Activated CD4-positive, alpha-beta T cell treated with anti-CD3 and anti-CD28 coated beads, Interleukin-2, amount 10 ng/mL, durations not matched to agents 7 days and 5 days (primary cell): Measurements from ENCODE around the gene MASTL. TPM values are rescaled to one million over a fixed set of nuclear protein-coding genes. Genes with fewer than 3 reads are reported as not detected.

ENCODE experiments used
- CTCF ChIA-PET: fragments of 350-600 bp; sonication (Branson Sonifier 250); formaldehyde crosslinking; loops from one replicate; lab custom pipeline; 2021; ENCODE audit warnings: antibody characterized with exemption; lab: Charles Lee
- POLR2A ChIA-PET: fragments of 350-600 bp; sonication (Branson Sonifier 250); formaldehyde crosslinking; loops from one replicate; lab custom pipeline; 2021; ENCODE audit warnings: antibody characterized with exemption; lab: Charles Lee
- DNase-seq: peaks from one replicate; pipeline ENCODE4 v3.0.0-alpha.2; 2020
- H3K27ac Mint-ChIP-seq: one replicate; pipeline ENCODE4 v1.8.0; 2021; ENCODE audit warnings: mild to moderate bottlenecking, moderate library complexity, mixed read lengths
- H3K27me3 Mint-ChIP-seq: one replicate; pipeline ENCODE4 v1.8.0; 2021; ENCODE audit warnings: mixed read lengths
- H3K36me3 Mint-ChIP-seq: one replicate; pipeline ENCODE4 v1.8.0; 2021; ENCODE audit warnings: low read depth, mixed read lengths
- H3K4me1 Mint-ChIP-seq: one replicate; pipeline ENCODE4 v1.8.0; 2021; ENCODE audit warnings: mixed read lengths
- H3K4me3 Mint-ChIP-seq: one replicate; pipeline ENCODE4 v1.8.0; 2021; ENCODE audit warnings: mild to moderate bottlenecking, moderate library complexity, mixed read lengths
- H3K9me3 Mint-ChIP-seq: one replicate; pipeline ENCODE4 v1.8.0; 2021; ENCODE audit warnings: mixed read lengths
- total RNA-seq, 2 experiments: library from RNA; stranded (reverse); gene quantifications; one replicate each; pipeline ENCODE4 v1.2.3, GENCODE V29; 2021

Gene MASTL
- total RNA-seq, 2 experiments from 2014 or later: 32.3 to 38.4 TPM

DNA sequence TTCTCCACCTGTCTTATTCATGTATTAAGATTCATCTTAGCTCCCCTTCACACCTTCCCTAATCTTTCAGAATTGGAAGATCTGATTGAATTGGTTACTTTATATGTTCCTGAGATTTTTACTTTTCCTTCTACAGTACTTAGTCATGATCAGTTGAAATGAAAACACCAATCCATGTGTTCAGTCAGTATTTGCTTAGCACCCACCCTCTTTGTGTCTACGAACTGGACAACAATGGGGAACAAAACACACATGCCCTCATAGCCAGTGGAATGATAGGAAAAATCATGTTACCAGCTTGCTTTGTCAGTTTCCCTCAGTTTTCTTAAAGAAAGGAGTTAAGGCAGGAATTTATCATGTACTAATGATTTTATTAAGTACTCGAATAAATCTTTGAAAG lies 2.0 kb downstream of the MASTL start:
- Mint-ChIP-seq H3K4me1 (peaks cover 31% of the 10 kb centered on the region), H3K36me3 (peaks cover 57% of the 10 kb centered on the region), H3K4me3 (peak overlapping the region; percentile 93), H3K27me3 (no peaks in the 10 kb centered on the region), H3K27ac (peak overlapping the region; percentile 98), H3K9me3 (no peaks in the 10 kb centered on the region)
- ChIA-PET CTCF (interaction anchor here (1.0 to 1.5 kb wide), 3 partner anchors 12 to 39 kb away, joined by 3 to 4 read pairs (median 3); no protein-coding TSS in a partner anchor), POLR2A (no interaction called here)
- no peak for DNase-seq

DNA sequence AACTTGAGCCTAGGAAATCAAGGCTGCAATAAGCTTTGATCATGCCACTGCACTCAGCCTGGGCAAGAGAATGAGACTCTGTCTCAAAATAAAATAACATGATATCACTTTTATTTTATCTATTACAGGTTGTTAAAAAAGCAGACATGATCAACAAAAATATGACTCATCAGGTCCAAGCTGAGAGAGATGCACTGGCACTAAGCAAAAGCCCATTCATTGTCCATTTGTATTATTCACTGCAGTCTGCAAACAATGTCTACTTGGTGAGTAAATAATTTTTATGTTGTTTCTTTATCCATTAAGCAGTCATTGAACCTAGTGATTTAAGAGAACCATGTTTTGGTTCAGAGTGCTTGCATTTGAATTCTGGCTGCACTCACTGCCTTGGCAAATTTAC lies 3.3 kb downstream of the MASTL start:
- Mint-ChIP-seq H3K4me1 (peaks cover 21% of the 10 kb centered on the region), H3K27ac (peak overlapping the region; percentile 62), H3K36me3 (peaks cover 57% of the 10 kb centered on the region), H3K4me3 (peak overlapping the region; percentile 8), H3K9me3 (no peaks in the 10 kb centered on the region), H3K27me3 (no peaks in the 10 kb centered on the region)
- ChIA-PET CTCF (no interaction called here), POLR2A (no interaction called here)
- DNase-seq: no peak

- peaks cover 46% of the 10 kb centered on the region for H3K36me3 Mint-ChIP-seq
- ChIA-PET CTCF (interaction anchor here (0.6 to 2.2 kb wide), 2 partner anchors 15 to 840 kb away, joined by 5 to 9 read pairs; no protein-coding TSS in a partner anchor), POLR2A (no interaction called here)
- DNase-seq: no peak
- no peaks in the 10 kb centered on the region for H3K27me3 Mint-ChIP-seq
- no peak overlapping the region for H3K4me3 Mint-ChIP-seq
- H3K27ac Mint-ChIP-seq: no peak overlapping the region
- no peaks in the 10 kb centered on the region for H3K9me3 Mint-ChIP-seq
- H3K4me1 Mint-ChIP-seq: peaks cover 3% of the 10 kb centered on the region
Measured at GRCh38 chr10:27169849-27170248, 14.7 kb downstream of the MASTL start.

- Mint-ChIP-seq H3K27ac (no peak overlapping the region), H3K9me3 (no peaks in the 10 kb centered on the region), H3K27me3 (no peaks in the 10 kb centered on the region), H3K36me3 (peaks cover 22% of the 10 kb centered on the region), H3K4me3 (no peak overlapping the region), H3K4me1 (no peaks in the 10 kb centered on the region)
- ChIA-PET CTCF (interaction anchor here (1.5 kb wide), 1 partner anchor 14 kb away, joined by 4 read pairs; no protein-coding TSS in a partner anchor), POLR2A (no interaction called here)
- DNase-seq: no peak
Measured at GRCh38 chr10:27188259-27188658, 33.1 kb downstream of the MASTL start.

GRCh38 chr10:27188897-27189296 lies 33.7 kb downstream of the MASTL start:
- no peak overlapping the region for H3K4me3 Mint-ChIP-seq
- DNase-seq: no peak
- POLR2A ChIA-PET: no interaction called here
- CTCF ChIA-PET: interaction anchor here (1.5 kb wide), 1 partner anchor 15 kb away, joined by 4 read pairs; no protein-coding TSS in a partner anchor
- no peaks in the 10 kb centered on the region for H3K4me1 Mint-ChIP-seq
- no peak overlapping the region for H3K27ac Mint-ChIP-seq
- H3K27me3 Mint-ChIP-seq: no peaks in the 10 kb centered on the region
- no peaks in the 10 kb centered on the region for H3K9me3 Mint-ChIP-seq
- peaks cover 20% of the 10 kb centered on the region for H3K36me3 Mint-ChIP-seq

GRCh38 chr10:27190508-27190907 lies 35.4 kb downstream of the MASTL start:
- peaks cover 8% of the 10 kb centered on the region for H3K36me3 Mint-ChIP-seq
- no peak for DNase-seq
- no peaks in the 10 kb centered on the region for H3K4me1 Mint-ChIP-seq
- POLR2A ChIA-PET: no interaction called here
- H3K9me3 Mint-ChIP-seq: no peaks in the 10 kb centered on the region
- no peak overlapping the region for H3K4me3 Mint-ChIP-seq
- CTCF ChIA-PET: no interaction called here
- H3K27ac Mint-ChIP-seq: no peak overlapping the region
- H3K27me3 Mint-ChIP-seq: no peaks in the 10 kb centered on the region

DNA sequence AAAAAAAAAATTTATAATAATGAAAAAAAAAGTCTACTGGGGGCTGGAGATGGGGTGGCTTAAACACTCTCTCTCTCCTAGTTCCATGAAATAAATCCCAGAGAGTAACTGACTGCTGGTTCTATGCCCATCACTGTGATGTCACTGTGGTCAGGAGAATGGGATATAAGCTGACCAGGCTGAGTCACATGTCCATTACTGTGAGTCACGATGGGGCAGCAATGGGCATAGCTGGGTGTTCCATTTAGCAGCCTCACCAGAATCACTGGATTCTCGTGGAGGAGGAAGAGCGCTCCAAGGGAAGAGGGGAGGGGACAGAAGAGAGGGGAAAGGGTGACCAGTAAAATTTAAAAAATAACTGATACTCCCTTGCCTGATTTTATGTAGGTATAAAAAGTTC lies 37.1 kb downstream of the MASTL start:
- H3K36me3 Mint-ChIP-seq: peaks cover 4% of the 10 kb centered on the region
- no peaks in the 10 kb centered on the region for H3K27me3 Mint-ChIP-seq
- H3K27ac Mint-ChIP-seq: no peak overlapping the region
- POLR2A ChIA-PET: no interaction called here
- no peak for DNase-seq
- CTCF ChIA-PET: no interaction called here
- no peak overlapping the region for H3K4me3 Mint-ChIP-seq
- no peaks in the 10 kb centered on the region for H3K9me3 Mint-ChIP-seq
- H3K4me1 Mint-ChIP-seq: no peaks in the 10 kb centered on the region

DNA sequence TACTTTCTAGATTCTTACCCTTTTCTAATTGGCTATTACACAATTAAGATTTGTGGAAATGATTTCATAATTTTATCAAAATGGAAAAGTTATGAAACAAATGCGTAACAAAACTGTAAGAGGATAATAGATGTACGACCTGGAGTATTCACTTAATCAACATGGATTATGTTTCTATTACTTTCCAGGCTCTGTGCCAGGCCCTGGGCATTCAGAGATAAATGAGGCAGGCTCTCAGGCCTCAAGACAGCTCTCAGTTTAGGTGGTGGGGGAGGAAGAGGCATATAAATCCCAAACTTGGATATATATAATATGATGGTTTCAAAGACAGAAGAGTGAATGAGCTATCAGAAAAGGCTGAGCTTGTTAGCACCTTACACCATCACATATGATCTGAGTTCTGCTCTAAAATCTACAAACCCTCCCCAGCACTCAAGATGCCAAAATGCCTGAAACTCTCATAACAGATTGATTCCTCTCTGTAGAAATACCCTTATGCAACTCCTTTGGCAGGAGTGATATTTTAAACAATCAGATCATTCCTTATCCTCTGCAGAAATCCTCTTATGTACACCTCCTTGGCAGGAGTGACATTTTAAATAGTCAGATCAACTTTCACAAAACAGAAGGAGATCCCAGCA lies 42.9 kb downstream of the MASTL start:
- H3K27ac Mint-ChIP-seq: no peak overlapping the region

DNA sequence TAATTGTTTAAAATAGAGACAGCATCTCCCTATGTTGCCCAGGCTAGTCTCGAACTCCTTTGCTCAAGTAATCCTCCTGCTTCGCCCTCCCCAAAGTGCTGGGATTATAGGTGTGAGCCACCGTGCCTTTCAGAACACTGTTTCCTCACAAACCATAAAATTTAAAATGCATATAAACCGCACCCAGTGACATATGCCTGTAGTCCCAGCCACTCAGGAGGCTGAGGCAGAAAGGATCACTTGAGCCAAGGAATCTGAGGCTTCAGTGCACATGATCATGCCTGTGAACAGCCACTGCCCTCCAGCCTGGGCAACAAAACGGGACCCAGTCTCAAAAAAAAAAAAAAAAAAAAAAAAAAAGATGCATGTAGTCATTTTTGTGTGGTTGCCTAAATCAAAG lies 48.7 kb downstream of the MASTL start:
- no peaks in the 10 kb centered on the region for H3K27me3 Mint-ChIP-seq
- ChIA-PET CTCF (no interaction called here), POLR2A (no interaction called here)
- no peaks in the 10 kb centered on the region for H3K4me1 Mint-ChIP-seq
- no peak for DNase-seq
- H3K4me3 Mint-ChIP-seq: no peak overlapping the region
- H3K36me3 Mint-ChIP-seq: peaks cover 23% of the 10 kb centered on the region
- H3K27ac Mint-ChIP-seq: no peak overlapping the region
- no peaks in the 10 kb centered on the region for H3K9me3 Mint-ChIP-seq

More for the DNA sequence above, 42.9 kb downstream of the MASTL start:
- H3K9me3 Mint-ChIP-seq: no peaks in the 10 kb centered on the region
- H3K27me3 Mint-ChIP-seq: no peaks in the 10 kb centered on the region
- H3K4me3 Mint-ChIP-seq: no peak overlapping the region
- no peak for DNase-seq
- no peaks in the 10 kb centered on the region for H3K4me1 Mint-ChIP-seq
- POLR2A ChIA-PET: no interaction called here
- CTCF ChIA-PET: no interaction called here
- H3K36me3 Mint-ChIP-seq: peaks cover 11% of the 10 kb centered on the region

DNA sequence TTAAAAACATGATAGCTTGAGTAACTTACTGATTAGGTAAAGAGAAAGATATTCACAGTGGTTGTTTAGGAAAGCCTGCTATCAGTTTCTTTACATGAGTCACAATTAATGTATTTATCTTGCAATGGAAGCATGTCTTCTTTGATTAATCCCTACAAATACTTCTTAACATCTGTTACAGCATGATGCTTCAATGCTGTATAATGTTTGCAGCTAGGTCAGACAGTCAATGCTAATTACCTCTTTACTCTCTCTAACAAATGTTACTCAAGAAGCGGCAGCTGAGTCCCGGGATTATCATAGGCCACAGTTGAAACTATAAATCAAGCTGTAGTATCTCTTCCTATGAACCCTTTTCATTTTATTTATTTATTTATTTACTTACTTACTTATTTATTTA lies 52.2 kb downstream of the MASTL start:
- Mint-ChIP-seq H3K4me1 (no peaks in the 10 kb centered on the region), H3K27ac (no peak overlapping the region), H3K36me3 (peaks cover 33% of the 10 kb centered on the region), H3K27me3 (no peaks in the 10 kb centered on the region), H3K9me3 (no peaks in the 10 kb centered on the region), H3K4me3 (no peak overlapping the region)
- CTCF ChIA-PET: interaction anchor here (0.6 kb wide), 1 partner anchor 24 kb away, joined by 4 read pairs; no protein-coding TSS in a partner anchor
- DNase-seq: no peak
- POLR2A ChIA-PET: no interaction called here

- H3K36me3 Mint-ChIP-seq: peaks cover 35% of the 10 kb centered on the region
- ChIA-PET POLR2A (interaction anchor here (0.6 kb wide), 1 partner anchor 767 kb away, joined by 3 read pairs; no protein-coding TSS in a partner anchor), CTCF (interaction anchor here (0.7 to 1.8 kb wide), 7 partner anchors 9 to 136 kb away, joined by 3 to 5 read pairs (median 3); partner anchors contain the start of gene ACBD5)
- H3K27me3 Mint-ChIP-seq: no peaks in the 10 kb centered on the region
- H3K4me1 Mint-ChIP-seq: peaks cover 17% of the 10 kb centered on the region
- DNase-seq: peak; percentile 58
- no peak overlapping the region for H3K4me3 Mint-ChIP-seq
- no peaks in the 10 kb centered on the region for H3K9me3 Mint-ChIP-seq
- peak overlapping the region; percentile 60 for H3K27ac Mint-ChIP-seq
Measured at GRCh38 chr10:27223964-27224363, 68.8 kb downstream of the MASTL start.

DNA sequence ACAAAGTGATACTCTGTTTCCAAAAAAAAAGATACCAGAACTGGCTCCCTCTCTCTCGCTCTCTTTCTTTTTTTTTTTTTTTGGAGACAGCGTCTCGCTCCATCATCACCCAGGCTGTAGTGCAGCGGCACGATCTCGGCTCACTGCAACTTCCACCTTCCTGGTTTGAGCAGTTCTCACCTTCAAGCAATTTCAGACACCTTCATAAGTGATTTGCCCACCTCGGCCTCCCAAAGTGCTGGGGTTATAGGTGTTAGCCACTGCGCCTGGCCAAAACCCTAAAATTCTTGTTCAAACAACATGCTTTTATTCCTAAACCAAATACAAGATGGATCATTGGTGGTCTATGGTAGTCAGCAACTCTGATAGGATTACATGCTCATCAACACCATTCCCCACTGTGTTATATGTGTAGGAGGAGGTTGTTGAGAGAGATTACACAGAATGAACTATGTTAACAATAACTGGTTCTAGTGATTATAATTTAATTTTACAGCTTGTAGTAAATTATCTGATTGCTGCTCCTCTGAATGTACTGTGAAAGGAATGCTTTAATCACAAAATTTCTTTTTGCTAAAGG lies 69.9 kb downstream of the MASTL start:
- Mint-ChIP-seq H3K4me1 (peaks cover 17% of the 10 kb centered on the region), H3K9me3 (no peaks in the 10 kb centered on the region), H3K36me3 (peaks cover 29% of the 10 kb centered on the region), H3K4me3 (no peak overlapping the region), H3K27ac (no peak overlapping the region), H3K27me3 (no peaks in the 10 kb centered on the region)
- POLR2A ChIA-PET: no interaction called here
- CTCF ChIA-PET: interaction anchor here (1.5 kb wide), 1 partner anchor 11 kb away, joined by 3 read pairs; no protein-coding TSS in a partner anchor
- DNase-seq: no peak

- Mint-ChIP-seq H3K36me3 (peaks cover 33% of the 10 kb centered on the region), H3K27ac (peak overlapping the region; percentile 80), H3K27me3 (no peaks in the 10 kb centered on the region), H3K9me3 (no peaks in the 10 kb centered on the region), H3K4me1 (peaks cover 17% of the 10 kb centered on the region), H3K4me3 (no peak overlapping the region)
- ChIA-PET CTCF (interaction anchor here (0.6 kb wide), 2 partner anchors 26 to 782 kb away, joined by 5 read pairs; no protein-coding TSS in a partner anchor), POLR2A (no interaction called here)
- DNase-seq: peak; percentile 16
Measured at GRCh38 chr10:27225642-27226257, 70.6 kb downstream of the MASTL start.
